H1 (cell line): ENCODE data around the gene POLR1G. TPM values are rescaled to one million over a fixed set of nuclear protein-coding genes. Genes with fewer than 3 reads are reported as not detected.

Experiments used
- BRCA1 ChIP-seq: IDR thresholded peaks from 2 replicates; pipeline ENCODE4 v1.6.1; 2012; ENCODE audit warnings: low read depth, low read length, improper control_type of control experiment
- E2F6 ChIP-seq: IDR thresholded peaks from 2 replicates; pipeline ENCODE4 v1.6.1; 2012; ENCODE audit warnings: inconsistent platforms
- EZH2 ChIP-seq: fragments of 200-600 bp; sonication (generic); IDR thresholded peaks from 2 replicates; pipeline ENCODE4 v1.7.1; 2012; ENCODE audit warnings: low read depth, mild to moderate bottlenecking, moderate library complexity, low read length, inconsistent platforms; ENCODE audit not compliant: severe bottlenecking
- FOSL1 ChIP-seq: IDR thresholded peaks from 2 replicates; pipeline ENCODE4 v1.6.1; 2011; ENCODE audit warnings: mild to moderate bottlenecking, low read depth, low read length, moderate library complexity; ENCODE audit not compliant: insufficient read depth
- SIRT6 ChIP-seq: IDR thresholded peaks from one replicate; pipeline ENCODE4 v1.7.1; 2012; ENCODE audit warnings: low read length, inconsistent platforms
- polyA plus RNA-seq, 7 experiments: library from polyadenylated mRNA; depleted of rRNA in 3 of 7; stranded (reverse) in 5 of 7; unstranded in 2 of 7; fragments of >200 nt in 5 of 7; fragments of 200-250 nt in 2 of 7; gene quantifications; 1 replicate in 5 of 7; 2 replicates in 1 of 7; 4 replicates in 1 of 7; pipeline versions ENCODE4 v1.2.1 to v1.2.3, GENCODE V29; 2011 to 2013; ENCODE audit warnings: missing spikeins in 2 of 7, mixed read lengths in 2 of 7
- total RNA-seq: library from RNA; stranded (reverse); fragmentation: NEBNext Ultra II Directional; extraction: Animal tissue kit (Norgen Biotek cat#: 25700); gene quantifications from 2 replicates; pipeline ENCODE4 v1.2.1, GENCODE V29; 2021

POLR1G gene
- total and polyA plus RNA-seq, 2 of the 8 experiments (the other 6 are each of a cell fraction or from before 2014, with no cell fraction given), result 16.8 to 34.8 TPM

GRCh38 chr19:45363861-45364459, 42.5 kb upstream of the POLR1G start (continued):
- no peak for TF ChIP-seq EZH2
- no peak for TF ChIP-seq FOSL1
- TF ChIP-seq BRCA1, result no peak
- no peak for TF ChIP-seq E2F6
- TF ChIP-seq SIRT6, result no peak
- TF ChIP-seq, all 59 proteins: peak for 0
